DMS 273 treated with DMSO at 0.1 percent for 48 hours (cell line): Measurements from ENCODE around the gene RFT1.

Experiments used
- DNase-seq: peaks from one replicate; lab custom pipeline; 2025; lab: John Stamatoyannopoulos, UW

The RFT1 gene

DNA sequence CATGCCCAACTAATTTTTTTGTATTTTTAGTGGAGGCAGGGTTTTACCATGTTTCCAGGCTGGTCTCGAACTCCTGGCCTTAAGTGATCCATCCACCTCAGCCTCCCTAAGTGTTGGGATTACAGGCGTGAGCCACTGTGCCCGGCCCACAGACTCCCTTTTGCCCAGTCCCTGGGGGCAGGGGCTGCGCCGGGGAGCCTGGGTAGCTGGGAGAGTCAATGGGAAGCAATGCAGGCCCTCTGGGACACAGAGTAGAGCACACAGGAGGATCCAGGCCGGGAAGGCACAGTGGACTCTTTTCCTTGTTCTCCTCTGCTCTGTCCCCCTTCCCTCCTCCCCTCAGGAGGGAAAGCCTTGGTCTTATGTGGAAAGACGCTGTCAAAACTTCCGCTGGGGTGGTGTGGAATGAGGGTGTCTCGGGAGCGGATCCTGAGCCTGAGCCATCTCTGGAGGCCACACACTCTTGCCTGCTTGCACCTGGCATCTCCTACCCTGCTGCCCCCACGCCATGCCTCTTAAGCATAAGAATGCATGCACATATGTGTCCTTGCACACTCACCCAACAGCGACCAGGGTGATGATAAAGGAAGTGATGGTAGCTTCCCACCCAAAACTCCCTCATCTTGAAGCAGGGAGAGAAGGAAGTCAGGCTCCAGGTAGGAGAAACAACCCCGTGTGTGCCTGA is 18.9 kb upstream of the RFT1 start:
- no peak for DNase-seq

DNA sequence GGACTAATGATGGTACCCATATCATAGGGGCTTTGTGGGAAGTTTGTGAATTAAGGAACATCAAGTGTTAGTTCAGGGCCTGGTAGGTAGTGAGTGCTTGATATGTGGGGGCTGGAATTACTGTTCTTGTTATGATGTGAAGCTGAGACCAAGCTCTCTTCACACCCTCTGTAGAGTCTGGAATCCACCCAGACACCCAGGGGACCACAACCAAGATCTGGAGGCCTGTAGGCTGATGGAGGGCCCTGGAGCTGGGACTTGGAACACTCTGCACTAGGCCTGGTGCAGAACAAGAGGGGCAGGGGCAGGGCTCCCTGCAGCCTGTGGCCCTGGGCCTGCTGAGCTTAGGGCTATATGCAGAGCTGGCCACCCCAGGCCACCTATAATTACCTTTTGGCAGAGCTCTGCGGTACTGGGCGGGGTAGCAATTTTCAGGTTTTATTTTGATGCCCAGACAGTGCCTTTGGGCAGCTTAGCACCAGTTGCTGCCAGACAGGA is 17.7 kb upstream of the RFT1 start:
- DNase-seq = no peak

DNA sequence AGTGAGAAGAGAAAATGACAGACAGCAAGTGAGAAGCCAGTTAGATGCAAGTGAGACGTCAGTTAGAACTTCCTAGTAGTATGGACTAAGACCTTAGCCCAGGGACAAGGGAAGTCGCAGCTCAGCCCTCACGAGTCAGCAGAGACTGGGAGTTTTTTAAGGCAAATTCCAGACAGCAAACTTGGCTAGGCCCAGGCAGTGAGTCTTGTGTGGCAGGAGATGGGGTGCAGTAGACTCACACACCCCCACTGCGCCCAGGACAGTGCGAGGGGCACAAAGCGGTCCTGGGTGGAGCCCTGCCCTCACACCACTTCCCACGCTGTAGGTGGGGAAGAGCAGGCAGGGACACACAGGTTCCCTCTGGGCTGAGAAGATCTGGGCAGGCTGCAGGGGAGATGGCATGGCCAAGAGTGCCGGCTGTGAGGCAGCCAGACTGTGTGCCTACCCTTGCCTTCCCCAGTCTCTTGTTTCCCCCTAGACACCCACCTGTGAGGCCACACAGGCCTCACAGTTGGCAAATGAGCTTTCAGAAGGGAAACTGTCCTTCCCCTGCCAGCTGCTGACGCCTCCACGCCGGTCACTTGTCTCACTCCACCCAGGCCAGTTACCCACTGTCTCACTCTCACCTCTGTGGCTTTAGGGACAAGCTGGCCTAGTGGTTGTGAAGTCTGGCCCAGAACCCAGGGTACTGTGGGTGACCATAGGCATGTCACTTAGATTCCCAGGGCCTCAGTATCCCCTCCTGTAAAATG is 17.1 kb upstream of the RFT1 start:
- DNase-seq = no peak

DNA sequence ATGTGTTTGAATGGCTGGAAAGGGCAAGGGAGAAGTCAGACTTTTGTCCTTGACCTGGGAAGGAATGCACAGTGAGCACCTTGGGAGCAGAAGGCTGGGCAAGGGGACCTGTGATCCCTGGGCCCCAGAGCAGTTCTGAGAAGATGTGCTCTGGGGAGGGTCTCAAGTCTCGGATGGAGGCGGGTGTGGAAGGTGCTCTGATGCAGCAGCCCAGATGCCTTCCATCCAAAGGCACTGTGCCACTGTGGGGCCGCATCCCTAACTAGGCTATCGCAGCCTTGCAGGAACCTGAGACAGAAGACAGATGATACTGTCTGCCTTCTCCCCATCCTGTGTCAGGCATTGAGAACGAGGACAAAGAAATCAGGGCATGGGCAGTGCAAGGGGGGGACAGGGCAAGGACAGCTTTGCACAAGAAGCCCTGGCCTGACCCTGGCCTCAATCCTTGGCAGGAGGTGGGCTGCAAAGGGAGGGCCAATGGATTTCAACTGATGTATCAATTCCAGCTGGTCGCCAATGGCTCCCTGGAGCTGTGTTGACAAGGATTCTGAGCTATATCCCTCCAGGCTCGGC is 16.2 kb upstream of the RFT1 start:
- DNase-seq = no peak

DNA sequence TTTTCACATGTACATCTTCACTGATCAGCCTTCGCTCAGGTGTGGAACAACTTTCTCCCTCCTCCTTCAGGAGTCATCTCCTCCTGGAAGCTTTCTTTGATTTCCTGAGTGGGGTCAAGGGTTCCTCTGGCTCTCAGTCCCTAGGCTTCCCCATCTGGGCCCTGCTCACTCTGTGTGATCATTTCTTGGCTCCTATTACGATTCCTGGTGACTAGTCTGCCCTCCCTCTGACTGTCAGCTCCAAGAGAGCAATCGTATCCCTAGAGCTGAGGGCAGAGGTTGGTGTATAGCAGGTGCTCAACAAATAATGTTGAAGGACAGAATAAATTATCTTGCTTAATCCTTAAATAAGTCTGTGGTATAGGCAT is 15.5 kb upstream of the RFT1 start:
- no peak for DNase-seq

DNA sequence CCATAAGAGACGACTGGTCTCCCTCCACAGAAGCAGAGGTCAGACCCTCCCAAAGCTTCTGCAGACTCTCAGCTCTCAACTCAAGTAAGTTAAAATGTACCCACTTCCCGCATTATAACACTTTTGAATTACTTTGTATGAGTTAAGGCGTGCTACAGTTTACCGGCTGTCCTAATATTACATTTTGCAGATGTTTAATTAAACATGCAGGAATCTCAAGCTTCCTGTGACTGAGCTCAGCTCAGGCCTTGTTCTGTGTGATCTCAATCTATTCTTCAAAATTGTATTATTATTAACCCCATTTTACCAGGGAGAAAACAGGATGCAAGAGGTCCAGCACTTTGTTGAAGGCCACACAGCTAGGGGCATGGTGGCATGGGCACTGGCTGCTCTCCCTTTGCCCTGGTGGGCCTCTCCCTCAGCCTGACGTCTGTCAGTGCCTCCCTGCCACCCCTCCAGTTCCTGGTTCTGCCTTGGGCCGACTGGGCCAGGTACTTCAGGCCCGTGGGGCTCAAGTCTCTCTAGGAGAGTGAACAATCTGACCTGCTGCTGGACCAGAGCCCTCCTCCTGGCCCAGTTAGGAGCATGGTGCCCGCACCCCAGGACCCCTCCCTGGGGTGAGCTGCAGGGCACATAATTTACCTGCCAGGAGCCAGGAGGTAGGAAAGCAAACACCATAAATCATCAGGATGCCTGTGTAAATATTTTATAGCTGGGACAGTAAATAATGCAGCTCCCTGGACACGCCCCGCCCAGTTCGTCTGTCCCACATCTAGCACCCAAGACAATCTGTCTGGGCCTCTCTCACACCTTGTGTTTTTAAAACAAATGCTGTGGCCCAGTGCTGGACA is 14.9 kb upstream of the RFT1 start:
- no peak for DNase-seq

DNA sequence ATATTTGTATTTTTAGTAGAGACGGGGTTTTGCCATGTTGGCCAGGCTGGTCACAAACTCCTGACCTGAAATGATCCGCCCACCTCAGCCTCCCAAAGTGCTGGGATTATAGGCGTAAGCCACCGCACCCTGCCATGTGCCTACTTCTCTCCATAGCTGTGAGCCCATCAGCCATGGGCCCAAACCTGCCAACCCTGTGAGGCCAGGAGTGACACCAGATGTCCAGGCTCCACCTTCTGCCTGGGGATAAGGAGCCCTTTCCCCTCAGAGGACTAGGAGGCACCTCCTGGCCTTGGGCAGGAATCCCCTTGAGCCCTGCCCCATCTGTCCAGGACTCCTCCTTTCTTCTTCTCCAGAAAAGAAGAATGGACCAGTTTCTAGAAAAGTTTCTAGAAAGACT is 14.2 kb upstream of the RFT1 start:
- DNase-seq = no peak

DNA sequence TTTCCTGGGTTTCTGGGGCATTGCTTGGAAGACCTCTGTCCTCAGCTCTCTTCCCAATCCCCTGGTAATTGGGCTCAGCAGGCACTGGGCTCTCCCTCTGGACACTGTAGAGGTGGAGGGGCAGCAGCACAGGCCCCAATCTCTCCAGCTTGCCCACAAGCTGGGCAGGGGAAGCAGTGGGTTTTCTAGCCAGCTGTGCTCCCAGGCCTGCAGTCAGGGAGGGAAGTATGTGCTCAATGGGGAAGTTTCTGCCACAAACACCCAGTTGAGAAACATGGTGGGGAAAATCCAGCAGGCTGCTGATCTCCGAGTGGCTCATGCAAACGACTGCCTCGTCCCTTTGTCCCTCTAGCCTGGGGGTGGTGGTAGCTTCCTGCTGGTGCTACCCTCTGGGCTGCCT is 12.8 kb upstream of the RFT1 start:
- no peak for DNase-seq

DNA sequence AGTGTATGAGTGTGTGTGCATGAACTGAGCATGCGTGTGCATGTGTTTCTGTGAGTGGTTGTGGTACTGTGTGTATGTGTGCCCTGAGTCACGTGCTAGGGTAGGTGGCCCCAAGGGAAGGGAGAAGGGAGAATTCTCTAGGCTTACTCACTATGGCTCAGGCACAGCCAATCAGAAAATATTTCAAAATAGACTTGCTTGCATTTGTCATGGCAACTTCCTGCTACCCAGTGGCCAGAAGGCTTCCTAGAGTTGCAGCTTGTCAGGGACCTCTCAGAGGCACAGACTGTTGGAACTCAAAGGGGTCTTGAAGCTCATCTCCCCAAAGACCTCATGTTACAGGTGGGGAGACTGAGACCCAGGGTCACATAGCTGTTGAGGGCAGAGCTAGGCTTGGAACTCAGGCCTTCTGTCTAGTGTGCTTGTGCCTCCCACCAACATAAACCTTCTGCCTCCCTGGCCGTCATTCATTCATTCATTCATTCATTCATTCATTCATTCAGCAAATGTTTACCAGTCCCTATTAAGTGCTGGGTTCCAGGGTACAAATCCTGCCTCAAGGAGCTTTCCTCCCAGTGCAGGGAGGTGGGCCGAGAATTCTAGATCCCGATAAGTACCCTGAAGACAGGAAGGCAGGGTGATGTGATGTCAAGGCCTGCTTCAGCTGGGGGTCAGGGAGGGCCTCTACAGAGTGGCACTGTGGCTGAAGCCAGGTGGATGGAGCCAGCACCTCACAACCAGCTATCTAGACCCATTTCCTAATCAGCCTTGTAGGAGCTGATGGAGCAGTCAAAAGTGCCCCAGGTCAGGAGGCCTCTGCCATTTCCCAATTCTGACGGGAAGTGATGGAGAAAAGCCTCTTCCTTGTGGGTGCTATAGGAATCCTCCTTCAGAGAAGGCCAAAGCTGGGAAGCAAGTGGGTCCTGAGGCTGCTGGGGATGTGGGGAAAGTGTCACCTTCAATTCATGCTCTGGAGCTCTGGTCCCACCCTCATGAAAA is 10.9 kb upstream of the RFT1 start:
- DNase-seq = no peak

DNA sequence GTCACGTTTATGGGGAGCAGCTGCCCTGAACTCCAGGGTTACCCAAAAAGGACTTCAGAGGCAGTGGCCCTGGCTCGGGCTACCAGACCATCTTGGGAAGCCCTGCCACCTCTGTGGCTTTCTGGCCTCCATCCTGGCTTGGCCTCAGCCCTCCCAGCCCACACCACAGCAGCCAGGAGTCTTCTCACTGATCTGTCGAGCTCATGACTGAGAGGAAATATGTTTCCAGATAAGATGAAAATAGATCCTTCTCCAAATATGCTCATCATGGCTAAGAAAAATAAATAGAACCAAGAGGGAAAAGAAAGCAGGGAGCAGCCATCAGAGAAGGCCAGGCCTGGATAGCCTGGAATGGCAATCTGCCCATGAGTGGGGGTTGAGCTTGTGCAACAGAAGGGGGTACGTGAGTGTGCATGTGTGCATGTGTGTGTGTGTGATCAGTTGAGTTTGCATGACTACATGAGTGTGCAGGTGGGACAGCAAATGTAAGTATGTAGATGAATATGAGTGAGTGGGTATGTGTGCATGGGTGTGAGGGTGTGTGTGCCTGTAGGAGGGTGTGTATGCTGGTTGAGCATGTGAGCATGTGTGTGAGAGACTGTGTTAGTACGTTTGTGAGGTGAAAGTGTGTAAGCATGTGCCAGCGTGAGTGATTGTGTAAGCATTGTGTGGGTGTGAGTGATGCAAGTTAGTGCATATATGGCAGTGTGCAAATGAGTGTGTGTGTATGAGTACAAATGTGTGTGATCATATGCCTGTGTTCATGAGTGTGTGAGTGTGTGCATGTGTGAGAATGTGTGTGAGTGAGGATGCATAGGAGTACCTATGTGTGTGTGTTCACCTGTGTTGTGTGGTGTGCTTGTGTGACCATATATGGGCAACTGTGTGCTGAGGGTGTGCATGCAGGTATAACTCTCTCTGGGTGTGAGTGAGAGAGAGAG is 9.9 kb upstream of the RFT1 start:
- no peak for DNase-seq

DNA sequence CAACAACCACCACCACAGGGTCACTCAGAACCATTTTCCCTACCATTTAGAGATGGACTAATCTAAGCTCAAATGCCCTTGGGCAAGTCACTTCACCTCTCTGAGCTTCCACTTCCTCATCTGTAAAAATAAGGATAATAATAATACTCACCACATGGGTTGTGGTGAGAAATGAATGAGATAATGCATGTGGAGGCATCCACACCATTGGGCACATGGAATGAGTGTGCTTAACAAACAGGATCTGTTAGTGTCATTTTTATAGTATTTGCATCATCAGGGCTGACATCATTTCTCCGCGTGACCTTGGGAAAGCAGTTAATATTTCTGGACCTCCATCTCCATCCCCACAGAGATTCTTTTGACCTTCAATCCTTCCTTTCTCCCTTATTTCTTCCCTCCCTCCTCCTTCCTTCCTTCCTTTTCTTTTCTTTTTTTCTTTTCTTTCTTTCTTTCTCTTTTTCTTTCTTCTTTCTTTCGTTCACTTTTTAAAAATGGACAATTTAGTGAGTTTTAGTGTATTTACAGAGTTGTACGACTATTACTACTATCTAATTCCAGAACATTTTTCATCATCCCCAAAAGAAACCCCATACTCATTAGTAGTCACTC is 7.7 kb upstream of the RFT1 start:
- no peak for DNase-seq

DNA sequence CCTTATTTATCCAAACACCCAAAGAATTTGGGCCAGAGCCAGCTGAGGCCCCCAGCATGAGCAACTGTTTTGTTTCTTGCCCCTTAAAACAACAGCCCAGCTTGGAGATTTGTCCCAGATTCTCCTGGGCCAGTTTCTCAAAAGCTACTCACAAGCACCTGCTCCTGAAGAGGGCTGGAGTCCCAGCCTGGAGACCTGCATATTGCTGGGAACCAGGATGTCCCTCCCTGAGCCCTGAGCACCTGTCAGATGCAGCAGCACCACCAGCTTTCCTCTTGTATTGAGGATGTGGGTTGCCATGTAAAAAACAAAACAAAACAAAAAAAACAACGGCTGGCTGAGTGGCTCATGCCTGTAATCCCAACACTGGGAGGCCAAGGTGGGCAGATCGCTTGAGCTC is 7.0 kb upstream of the RFT1 start:
- DNase-seq = no peak

DNA sequence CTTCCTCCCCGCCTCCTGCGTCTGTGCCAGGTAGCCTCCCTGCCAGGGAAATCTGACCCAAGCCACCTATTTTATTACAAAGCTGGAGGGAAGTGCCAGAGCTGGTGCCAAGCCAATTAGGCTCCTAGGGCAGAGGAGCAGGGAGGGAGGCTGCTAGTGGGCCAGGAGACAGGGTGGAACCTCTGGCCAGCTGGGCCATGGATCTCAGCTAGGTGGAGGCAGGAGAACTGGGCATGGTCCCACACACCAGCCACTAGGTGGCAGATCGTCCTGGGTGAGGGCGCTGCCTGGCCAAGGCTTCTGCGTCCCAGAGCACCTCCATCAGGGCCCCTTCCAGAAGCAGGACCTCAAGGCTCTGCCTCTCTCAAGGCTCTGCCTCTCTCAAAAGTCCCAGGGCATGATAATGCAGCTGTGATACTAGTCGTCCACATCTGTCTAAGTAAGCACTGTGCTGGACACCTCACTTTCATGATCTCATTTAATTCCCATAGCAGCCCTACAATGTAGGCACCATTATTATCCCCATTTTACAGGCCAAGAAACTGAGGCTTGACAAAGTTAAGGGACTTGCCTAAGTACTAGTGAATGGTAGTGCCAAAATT is 4.5 kb upstream of the RFT1 start:
- peak; percentile 14 for DNase-seq

DNA sequence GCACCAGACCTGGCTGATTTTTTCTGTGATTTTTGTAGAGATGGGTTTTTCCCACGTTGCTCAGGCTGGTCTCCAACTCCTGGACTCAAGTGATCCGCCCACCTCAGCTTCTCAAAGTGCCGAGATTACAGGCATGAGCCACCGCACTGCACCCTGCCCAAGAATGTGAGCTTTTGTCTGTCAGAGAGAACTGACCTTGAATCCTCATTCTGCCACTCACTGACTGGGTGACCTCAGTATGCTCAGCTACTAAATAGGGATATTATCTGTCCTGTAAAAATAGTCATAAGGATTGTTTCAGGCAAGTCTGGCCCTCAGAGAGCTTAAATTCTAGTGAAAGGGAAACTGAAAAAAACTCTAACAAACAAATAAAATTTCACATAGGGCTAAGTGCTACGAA is 2.1 kb upstream of the RFT1 start:
- no peak for DNase-seq

DNA sequence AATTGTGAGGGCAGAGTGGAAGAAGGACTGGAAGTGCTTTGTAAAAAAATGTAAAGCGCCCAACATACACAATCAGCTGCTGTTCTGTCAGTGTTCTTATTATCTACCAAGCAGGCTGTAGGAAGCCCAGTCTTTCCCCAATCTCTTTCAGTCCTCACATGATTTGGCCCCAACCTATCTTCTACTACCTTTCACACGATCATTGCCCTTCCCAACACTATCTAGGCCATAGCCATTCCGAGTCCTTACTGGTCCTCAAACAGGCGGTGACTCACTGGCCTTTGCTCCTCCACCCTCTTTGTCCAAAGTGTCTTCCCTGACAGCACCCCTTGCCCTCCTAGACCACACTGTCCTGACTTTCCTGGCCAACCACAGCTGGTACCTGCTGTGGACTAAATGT is 861 bp upstream of the RFT1 start:
- no peak for DNase-seq

DNA sequence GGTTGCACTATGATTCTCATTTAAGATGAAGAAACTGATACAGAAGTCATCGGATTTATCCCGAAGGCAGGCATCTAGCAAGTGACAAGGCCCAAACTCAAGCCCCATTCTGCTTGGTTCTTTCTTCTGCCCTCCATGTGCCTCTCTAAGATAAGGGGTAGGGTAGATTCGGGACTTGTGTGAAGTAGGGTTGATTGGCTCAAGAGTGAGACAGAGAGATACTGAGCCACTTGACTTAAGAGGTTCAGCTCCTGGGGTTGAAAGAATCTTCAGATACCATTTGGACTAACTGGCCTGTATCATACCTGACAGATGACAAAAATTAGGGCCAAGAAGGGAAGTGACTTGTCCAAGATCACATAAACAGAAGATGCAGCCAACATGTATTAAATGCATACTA is 891 bp downstream of the RFT1 start:
- DNase-seq = no peak

DNA sequence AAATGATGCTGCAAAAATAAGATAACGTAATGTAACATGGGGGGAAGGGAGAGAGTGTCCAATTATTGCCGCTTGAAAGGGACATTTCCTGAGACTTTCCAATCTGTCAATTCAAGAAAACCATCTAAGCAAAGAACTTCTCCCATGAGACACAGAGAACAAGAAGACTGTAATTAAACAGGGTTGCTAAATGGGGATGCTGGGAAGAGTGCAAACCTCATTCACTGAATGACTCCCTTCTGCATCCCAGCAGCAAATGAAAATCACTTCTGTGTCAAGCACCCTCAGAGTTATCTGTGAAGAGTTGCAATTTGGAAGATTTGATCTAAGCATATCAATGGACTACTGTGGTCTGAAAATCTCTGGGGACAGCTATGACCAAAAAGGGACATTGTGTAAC is 3.6 kb downstream of the RFT1 start:
- no peak for DNase-seq

DNA sequence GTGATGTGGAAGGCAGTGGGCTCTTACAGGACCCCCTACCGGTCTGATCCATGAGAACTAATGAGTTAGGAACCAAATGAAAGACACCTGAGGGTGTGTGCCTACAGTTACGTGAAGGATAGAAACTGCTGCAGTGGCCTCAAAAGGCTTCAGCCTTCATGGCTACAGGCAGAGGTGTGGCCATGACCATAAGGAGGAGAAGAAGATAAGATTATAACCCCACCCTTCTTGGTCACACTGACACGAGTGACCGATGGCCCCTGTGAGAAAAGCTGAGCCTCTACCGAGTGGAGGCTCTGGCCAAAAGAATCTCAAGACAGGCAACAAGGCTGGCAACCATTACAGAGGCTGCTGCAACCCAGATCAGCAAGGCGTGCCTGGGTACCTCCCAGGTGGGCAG is 6.3 kb downstream of the RFT1 start:
- no peak for DNase-seq

DNA sequence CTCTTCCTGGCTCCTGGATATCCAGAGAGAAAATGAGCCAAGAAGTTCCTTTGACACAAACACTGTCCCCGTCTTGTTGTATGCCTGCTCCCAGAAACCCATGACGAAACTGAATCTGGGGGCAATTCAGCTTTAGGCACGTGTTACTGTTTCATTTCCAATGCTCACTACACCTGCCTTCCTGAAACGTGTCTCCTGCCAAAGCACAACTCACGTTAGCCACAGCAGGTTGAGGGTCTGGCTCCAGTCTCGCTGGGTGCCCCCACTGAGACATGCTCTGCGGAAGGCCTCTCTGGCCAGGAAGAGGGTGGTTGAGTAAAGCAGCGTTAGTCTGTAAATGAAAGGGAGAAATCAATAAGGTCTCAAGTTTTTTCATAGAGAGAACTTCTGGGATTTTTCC is 6.7 kb downstream of the RFT1 start:
- DNase-seq = no peak
